Measurements from ENCODE around the gene NAA80.
"Not testable (repeated sequence)": the region's sequence is repeated elsewhere in the genome, so short reads cannot be mapped to it uniquely, and the experiment has no call there.

The NAA80 gene

GRCh38 chr3:50312041-50312440 is 12.8 kb upstream of the NAA80 start:
- not testable (repeated sequence) for FAIRE-seq

GRCh38 chr3:50304601-50305000 is 5.4 kb upstream of the NAA80 start:
- FAIRE-seq, result no peak

GRCh38 chr3:50303013-50303815 is 4.0 kb upstream of the NAA80 start, which contains the start of gene HYAL1:
TSS of gene HYAL1 (minus strand) at chr3:50303574. CDS start at chr3:50302956, 618 bp downstream.
- no peak for FAIRE-seq

GRCh38 chr3:50302095-50303012 is 3.1 kb upstream of the NAA80 start:
- no peak for FAIRE-seq

GRCh38 chr3:50300681-50301254 is 1.6 kb upstream of the NAA80 start:
- no peak for FAIRE-seq

GRCh38 chr3:50299929-50300680 is 900 bp upstream of the NAA80 start:
- no peak for FAIRE-seq

GRCh38 chr3:50299638-50299928 is 378 bp upstream of the NAA80 start:
- peak; percentile 97 for FAIRE-seq

GRCh38 chr3:50297896-50298725 is 1.1 kb downstream of the NAA80 start:
- FAIRE-seq, result no peak

GRCh38 chr3:50297384-50297775 is 1.8 kb downstream of the NAA80 start:
- no peak for FAIRE-seq

GRCh38 chr3:50296721-50297383 is 2.4 kb downstream of the NAA80 start:
- FAIRE-seq, result no peak

- FAIRE-seq, result no peak
Observed at GRCh38 chr3:50295553-50296431, 3.4 kb downstream of the NAA80 start.

GRCh38 chr3:50294492-50295403 is 4.5 kb downstream of the NAA80 start:
- no peak for FAIRE-seq

- FAIRE-seq, result no peak
Observed at GRCh38 chr3:50294089-50294488, 5.1 kb downstream of the NAA80 start.

GRCh38 chr3:50293079-50293801 is 6.0 kb downstream of the NAA80 start:
- FAIRE-seq, result no peak

GRCh38 chr3:50292159-50293078 is 6.8 kb downstream of the NAA80 start, which contains the start of gene IFRD2:
TSS of gene IFRD2 (minus strand) at chr3:50292429. CDS start at chr3:50292274, 155 bp downstream.
- peak; percentile 79 for FAIRE-seq

- FAIRE-seq, result no peak
Observed at GRCh38 chr3:50290161-50290641, 9.0 kb downstream of the NAA80 start.

- no peak for FAIRE-seq
Observed at GRCh38 chr3:50289130-50289529, 10.1 kb downstream of the NAA80 start.
